Measurements from ENCODE around the gene UBE3C.
"Not testable (repeated sequence)": the region's sequence is repeated elsewhere in the genome, so short reads cannot be mapped to it uniquely, and the experiment has no call there.

Gene UBE3C

DNA sequence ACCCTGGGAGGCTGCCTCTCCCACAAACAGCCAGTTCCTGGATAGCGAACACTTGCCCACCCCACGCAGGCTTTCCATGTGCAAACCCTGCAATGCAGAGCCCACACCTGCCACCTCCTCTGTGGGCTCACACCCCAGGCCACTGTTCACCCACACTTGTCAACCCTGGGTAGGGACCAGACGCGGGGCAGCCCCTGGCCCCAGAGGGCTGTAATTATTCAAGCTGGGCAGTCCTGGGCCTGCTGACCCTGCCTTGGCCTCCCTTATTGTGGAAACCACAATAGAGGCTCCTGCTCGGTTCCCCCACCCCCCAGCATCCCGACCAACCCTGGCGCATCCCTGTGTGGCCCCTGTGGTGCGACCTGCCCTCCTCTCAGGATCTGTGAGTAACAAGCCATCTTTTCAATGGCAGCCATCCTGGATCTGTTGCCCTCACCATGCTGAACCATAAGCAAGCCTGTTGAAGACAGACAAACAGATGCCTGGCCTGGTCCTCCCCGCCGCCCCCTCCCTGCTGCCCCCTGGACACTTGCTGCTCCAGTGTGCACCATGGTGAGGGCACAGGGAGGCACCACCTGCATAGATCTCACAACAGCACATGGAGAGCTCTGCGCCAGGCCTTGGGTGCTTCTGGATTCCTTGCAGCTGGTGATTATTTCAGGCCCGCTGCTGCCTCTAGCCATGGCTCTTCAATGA lies 15.8 kb upstream of the UBE3C start:
- TF ChIP-seq, protein P1, sequence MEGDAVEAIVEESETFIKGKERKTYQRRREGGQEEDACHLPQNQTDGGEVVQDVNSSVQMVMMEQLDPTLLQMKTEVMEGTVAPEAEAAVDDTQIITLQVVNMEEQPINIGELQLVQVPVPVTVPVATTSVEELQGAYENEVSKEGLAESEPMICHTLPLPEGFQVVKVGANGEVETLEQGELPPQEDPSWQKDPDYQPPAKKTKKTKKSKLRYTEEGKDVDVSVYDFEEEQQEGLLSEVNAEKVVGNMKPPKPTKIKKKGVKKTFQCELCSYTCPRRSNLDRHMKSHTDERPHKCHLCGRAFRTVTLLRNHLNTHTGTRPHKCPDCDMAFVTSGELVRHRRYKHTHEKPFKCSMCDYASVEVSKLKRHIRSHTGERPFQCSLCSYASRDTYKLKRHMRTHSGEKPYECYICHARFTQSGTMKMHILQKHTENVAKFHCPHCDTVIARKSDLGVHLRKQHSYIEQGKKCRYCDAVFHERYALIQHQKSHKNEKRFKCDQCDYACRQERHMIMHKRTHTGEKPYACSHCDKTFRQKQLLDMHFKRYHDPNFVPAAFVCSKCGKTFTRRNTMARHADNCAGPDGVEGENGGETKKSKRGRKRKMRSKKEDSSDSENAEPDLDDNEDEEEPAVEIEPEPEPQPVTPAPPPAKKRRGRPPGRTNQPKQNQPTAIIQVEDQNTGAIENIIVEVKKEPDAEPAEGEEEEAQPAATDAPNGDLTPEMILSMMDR (conservative IDR thresholded peaks at IDR 0.05; ENCODE audit: control insufficient read depth, insufficient read depth, low read depth, low read length), result no peak
- no peak for DNase-seq (ENCODE audit: low read depth)

DNA sequence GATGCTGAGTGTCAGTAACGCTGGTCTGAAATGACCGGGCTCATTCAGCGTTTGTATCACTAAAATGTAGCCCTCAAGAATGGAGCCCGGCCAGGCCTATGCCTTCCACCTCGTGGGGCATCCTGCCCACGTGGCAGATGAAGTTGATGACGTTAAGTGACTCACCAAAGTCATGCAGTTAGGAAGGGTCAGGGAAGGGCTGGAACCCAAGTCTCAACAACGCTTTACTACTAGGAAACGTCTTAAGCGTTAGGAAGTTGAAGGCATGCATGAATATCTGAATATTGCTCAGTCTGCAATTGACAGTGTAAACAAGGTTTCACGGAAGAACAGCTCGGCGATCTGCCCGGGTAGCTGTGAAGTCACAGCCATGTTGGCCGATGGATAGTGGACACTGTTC lies 14.0 kb upstream of the UBE3C start:
- DNase-seq (ENCODE audit: low read depth), result no peak
- TF ChIP-seq, protein P1 (conservative IDR thresholded peaks at IDR 0.05; ENCODE audit: control insufficient read depth, insufficient read depth, low read depth, low read length), result no peak
- H3K4me3 ChIP-seq (ENCODE audit: control insufficient read depth, low read depth, low read length), result no peak overlapping the region

More for the DNA sequence above, 15.8 kb upstream of the UBE3C start:
- H3K4me3 ChIP-seq (ENCODE audit: control insufficient read depth, low read depth, low read length), result no peak overlapping the region

DNA sequence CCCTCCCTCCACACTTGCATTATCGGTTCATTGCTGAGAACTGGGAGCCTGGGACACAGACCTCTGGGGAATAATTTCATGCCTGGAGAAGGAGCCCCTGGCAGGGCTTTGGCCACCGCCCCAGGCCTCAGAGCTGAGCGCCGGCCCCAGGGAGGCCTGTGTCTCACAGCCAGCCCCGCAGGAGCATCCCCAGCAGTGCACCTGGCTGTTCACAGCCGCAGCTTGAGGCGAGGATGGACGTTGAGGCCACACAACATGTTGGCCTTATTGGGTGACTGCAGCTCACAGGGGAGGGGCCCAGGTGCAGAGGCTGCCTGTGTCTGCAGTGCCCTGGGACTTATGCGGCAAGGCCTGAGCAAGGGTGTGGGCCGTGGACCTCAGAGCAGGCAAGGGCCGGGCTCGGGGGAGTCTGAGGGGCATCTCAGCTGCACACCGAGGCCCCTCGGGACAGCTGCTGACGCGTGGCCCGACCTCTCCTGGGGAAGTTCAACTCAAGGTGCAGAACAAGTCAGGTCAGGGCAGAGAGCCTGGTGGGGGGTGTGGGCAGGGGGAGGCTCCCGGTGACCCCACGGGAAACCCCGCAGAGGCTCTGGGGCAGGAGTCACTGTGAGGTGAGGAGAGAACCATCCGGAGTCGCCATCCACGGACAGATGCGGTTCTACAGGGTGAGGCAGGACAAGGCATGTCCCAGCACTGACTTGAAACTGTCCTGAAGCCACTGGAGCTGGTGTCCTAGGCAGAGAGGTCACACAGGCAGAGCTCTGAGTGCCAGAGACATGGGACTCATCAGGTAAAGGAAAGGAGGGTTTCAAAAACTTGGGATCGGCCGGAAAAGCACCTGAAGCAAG lies 13.1 kb upstream of the UBE3C start:
- TF ChIP-seq, protein P1 (conservative IDR thresholded peaks at IDR 0.05; ENCODE audit: control insufficient read depth, insufficient read depth, low read depth, low read length), result no peak
- H3K4me3 ChIP-seq (ENCODE audit: control insufficient read depth, low read depth, low read length), result no peak overlapping the region

DNA sequence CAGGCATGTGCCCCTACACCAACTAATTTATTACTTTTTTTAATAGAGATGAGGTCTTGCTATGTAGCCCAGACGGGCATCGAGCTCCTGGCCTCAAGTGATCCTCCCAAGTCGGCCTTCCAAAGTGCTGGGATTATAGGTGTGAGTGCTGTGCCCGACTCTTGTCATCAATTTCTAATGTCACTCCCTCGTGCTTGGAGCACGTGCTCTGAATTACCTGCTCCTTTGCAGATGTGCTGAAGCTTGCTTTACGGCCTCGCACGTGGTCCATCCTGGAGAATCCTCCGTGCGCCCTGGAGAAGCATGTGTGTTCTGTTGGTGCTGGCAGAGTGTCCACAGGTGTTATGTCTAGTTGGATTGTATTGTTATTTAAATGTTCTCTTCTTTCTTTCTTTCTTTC lies 11.8 kb upstream of the UBE3C start:
- no peak overlapping the region for H3K4me3 ChIP-seq (ENCODE audit: control insufficient read depth, low read depth, low read length)
- no peak for DNase-seq (ENCODE audit: low read depth)
- TF ChIP-seq, protein P1 (conservative IDR thresholded peaks at IDR 0.05; ENCODE audit: control insufficient read depth, insufficient read depth, low read depth, low read length), result no peak

More for the DNA sequence above, 13.1 kb upstream of the UBE3C start:
- no peak for DNase-seq (ENCODE audit: low read depth)

DNA sequence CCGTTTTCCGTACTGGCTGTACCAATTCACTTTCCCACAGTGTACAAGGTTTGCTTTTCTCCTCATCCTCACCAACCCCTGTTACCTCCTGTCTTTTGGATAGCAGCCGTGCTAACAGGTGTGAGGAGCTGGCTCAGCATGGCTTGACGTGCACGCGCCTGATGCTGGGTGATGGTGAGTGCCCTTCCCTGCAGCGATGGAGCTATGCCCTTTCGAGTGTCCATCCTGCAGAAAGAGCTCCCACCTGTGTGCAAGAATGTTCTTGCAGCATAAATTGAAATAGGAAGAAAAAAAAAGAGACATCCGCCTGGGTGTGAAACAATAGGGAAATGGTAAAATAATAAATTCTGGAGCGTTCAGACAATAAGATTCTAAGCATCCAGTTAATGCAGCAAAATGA lies 9.5 kb upstream of the UBE3C start:
- H3K4me3 ChIP-seq (ENCODE audit: control insufficient read depth, low read depth, low read length), result no peak overlapping the region
- DNase-seq (ENCODE audit: low read depth), result no peak
- TF ChIP-seq, protein P1 (conservative IDR thresholded peaks at IDR 0.05; ENCODE audit: control insufficient read depth, insufficient read depth, low read depth, low read length), result no peak

DNA sequence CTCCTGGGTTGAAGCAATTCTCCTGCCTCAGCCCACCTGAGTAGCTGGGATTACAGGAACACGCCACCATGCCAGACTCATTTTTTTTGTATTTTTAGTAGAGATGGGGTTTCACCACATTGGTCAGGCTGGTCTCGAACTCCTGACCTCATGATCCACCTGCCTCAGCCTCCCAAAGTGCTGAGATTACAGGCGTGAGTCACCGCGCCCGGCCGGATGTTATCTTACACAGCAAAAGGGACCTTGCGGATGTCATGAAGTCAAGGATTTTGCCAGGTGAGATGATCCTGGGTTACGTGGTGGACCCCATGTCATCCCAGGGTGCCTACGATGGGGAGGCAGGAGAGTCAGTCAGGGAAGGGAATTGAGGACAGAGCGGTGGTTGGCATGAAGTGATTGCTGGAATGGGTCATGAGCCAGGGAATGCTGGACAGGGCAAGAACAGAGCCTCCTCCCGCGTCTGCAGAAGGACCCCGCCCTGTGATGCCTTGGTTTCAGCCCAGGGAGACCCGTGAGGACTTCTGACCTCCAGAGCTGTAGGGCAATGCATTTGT lies 8.7 kb upstream of the UBE3C start:
- no peak for DNase-seq (ENCODE audit: low read depth)
- H3K4me3 ChIP-seq (ENCODE audit: control insufficient read depth, low read depth, low read length), result no peak overlapping the region
- TF ChIP-seq, protein P1 (conservative IDR thresholded peaks at IDR 0.05; ENCODE audit: control insufficient read depth, insufficient read depth, low read depth, low read length), result no peak

DNA sequence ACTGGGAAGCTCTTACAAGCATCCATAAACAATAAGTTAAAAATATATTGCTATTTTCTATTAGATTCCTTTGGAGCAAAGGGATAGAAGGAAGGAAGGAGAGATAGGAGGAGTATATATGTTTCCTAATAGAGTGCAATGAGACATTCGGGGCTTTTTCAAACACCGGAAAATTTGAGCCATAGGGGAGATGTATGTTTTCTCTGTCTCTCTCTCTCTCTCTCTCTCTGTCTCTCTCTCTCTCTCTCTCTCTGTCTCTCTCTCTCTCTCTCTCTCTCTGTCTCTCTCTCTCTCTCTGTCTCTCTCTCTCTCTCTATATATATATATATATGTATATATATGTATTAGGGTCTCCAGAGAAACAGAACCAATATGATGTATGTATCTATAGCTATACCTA lies 7.9 kb upstream of the UBE3C start:
- H3K4me3 ChIP-seq (ENCODE audit: control insufficient read depth, low read depth, low read length); DNase-seq (ENCODE audit: low read depth): not testable (repeated sequence)
